Hematopoietic multipotent progenitor cell (in vitro differentiated cells): Measurements from ENCODE around the gene DCUN1D5. TPM values are rescaled to one million over a fixed set of nuclear protein-coding genes. Genes with fewer than 3 reads are reported as not detected.

Source experiments
- total RNA-seq: library from RNA; depleted of rRNA; stranded (reverse); fragments of >200 nt; gene quantifications from one replicate; pipeline ENCODE4 v1.2.3, GENCODE V29; 2012

Gene DCUN1D5
- total RNA-seq, 1 donor, result 25.6 TPM

Other genes with a start within 250 kb of the DCUN1D5 start
- gene MMP3, start 248.6 kb downstream of the DCUN1D5 start, total RNA-seq, result not detected
- gene MMP12, start 217.2 kb downstream of the DCUN1D5 start, total RNA-seq, result not detected
- not detected for gene MMP13, start 136.4 kb downstream of the DCUN1D5 start, total RNA-seq
- gene DYNC2H1, start 17.3 kb upstream of the DCUN1D5 start, total RNA-seq, result 2.4 TPM